Measurements from ENCODE around the gene WWOX. TPM values are rescaled to one million over a fixed set of nuclear protein-coding genes. Genes with fewer than 3 reads are reported as not detected.

The WWOX gene
- total RNA-seq, 1 experiment from 2014 or later = 28.3 TPM

GRCh38 chr16:78851266-78851665, 751.8 kb downstream of the WWOX start:
- TF ChIP-seq EZH2 (IDR thresholded peaks at IDR 0.05; ENCODE audit: low read length, unreplicated experiment) (no peak), EZH2phosphoT487 (IDR thresholded peaks at IDR 0.05; ENCODE audit: borderline replicate concordance, low read length) (no peak), CTCF (conservative IDR thresholded peaks at IDR 0.05; ENCODE audit: low read depth, low read length) (no peak)
- ATAC-seq (no peak), DNase-seq (no peak)
- no peak overlapping the region for H3K9ac ChIP-seq (ENCODE audit: low read length)
- ChIA-PET POLR2A (ENCODE audit: unreplicated experiment) (interaction anchor here (0.6 kb wide), 1 partner anchor 51 kb away, joined by 5 read pairs; no protein-coding TSS in a partner anchor), CTCF (no interaction called here)
- H3K79me2 ChIP-seq (ENCODE audit: low read length) = no peaks in the 10 kb centered on the region
- no peaks in the 10 kb centered on the region for H3K9me3 ChIP-seq (ENCODE audit: low read length)
- H3K36me3 ChIP-seq (ENCODE audit: low read depth, low read length) = no peaks in the 10 kb centered on the region
- no peaks in the 10 kb centered on the region for H3F3A ChIP-seq (ENCODE audit: low read length, unreplicated experiment)
- intact Hi-C loops (cut with micrococcal nuclease) = no loop called here
- H3K4me3 ChIP-seq (ENCODE audit: low read length) = no peak overlapping the region
- no peak overlapping the region for H2AFZ ChIP-seq (ENCODE audit: low read length)
- no TSS peak for BruUV-seq (replicated peaks)
- H3K4me1 ChIP-seq (ENCODE audit: insufficient read depth, low read length) = no peaks in the 10 kb centered on the region
- no peaks in the 10 kb centered on the region for H3K9me2 ChIP-seq (replicated peaks; ENCODE audit: low read length)
- no peak overlapping the region for H3K4me2 ChIP-seq (ENCODE audit: low read length)
- H4K20me1 ChIP-seq (ENCODE audit: low read length) = no peaks in the 10 kb centered on the region
- no peaks in the 10 kb centered on the region for H3K27me3 ChIP-seq (ENCODE audit: low read length)
- H3K27ac ChIP-seq (ENCODE audit: low read length) = no peak overlapping the region

GRCh38 chr16:78852081-78852635, 752.7 kb downstream of the WWOX start:
- no peaks in the 10 kb centered on the region for H4K20me1 ChIP-seq (ENCODE audit: low read length)
- intact Hi-C loops (cut with micrococcal nuclease) = no loop called here
- no peaks in the 10 kb centered on the region for H3K36me3 ChIP-seq (ENCODE audit: low read depth, low read length)
- no peak overlapping the region for H3K4me2 ChIP-seq (ENCODE audit: low read length)
- H3K27me3 ChIP-seq (ENCODE audit: low read length) = no peaks in the 10 kb centered on the region
- ATAC-seq (no peak), DNase-seq (no peak)
- ChIA-PET CTCF (no interaction called here), POLR2A (ENCODE audit: unreplicated experiment) (no interaction called here)
- TF ChIP-seq EZH2 (IDR thresholded peaks at IDR 0.05; ENCODE audit: low read length, unreplicated experiment) (no peak), CTCF (conservative IDR thresholded peaks at IDR 0.05; ENCODE audit: low read depth, low read length) (no peak), EZH2phosphoT487 (IDR thresholded peaks at IDR 0.05; ENCODE audit: borderline replicate concordance, low read length) (no peak)
- no peaks in the 10 kb centered on the region for H3F3A ChIP-seq (ENCODE audit: low read length, unreplicated experiment)
- H3K9me2 ChIP-seq (replicated peaks; ENCODE audit: low read length) = no peaks in the 10 kb centered on the region
- no peaks in the 10 kb centered on the region for H3K4me1 ChIP-seq (ENCODE audit: insufficient read depth, low read length)
- no peaks in the 10 kb centered on the region for H3K79me2 ChIP-seq (ENCODE audit: low read length)
- no peaks in the 10 kb centered on the region for H3K9me3 ChIP-seq (ENCODE audit: low read length)
- BruUV-seq (replicated peaks) = no TSS peak
- H3K9ac ChIP-seq (ENCODE audit: low read length) = no peak overlapping the region
- no peak overlapping the region for H3K27ac ChIP-seq (ENCODE audit: low read length)
- no peak overlapping the region for H3K4me3 ChIP-seq (ENCODE audit: low read length)
- H2AFZ ChIP-seq (ENCODE audit: low read length) = no peak overlapping the region

- no peak overlapping the region for H3K4me2 ChIP-seq (ENCODE audit: low read length)
- no peaks in the 10 kb centered on the region for H3F3A ChIP-seq (ENCODE audit: low read length, unreplicated experiment)
- no peaks in the 10 kb centered on the region for H3K36me3 ChIP-seq (ENCODE audit: low read depth, low read length)
- H2AFZ ChIP-seq (ENCODE audit: low read length) = no peak overlapping the region
- DNase-seq (no peak), ATAC-seq (no peak)
- H3K9me2 ChIP-seq (replicated peaks; ENCODE audit: low read length) = no peaks in the 10 kb centered on the region
- H3K27ac ChIP-seq (ENCODE audit: low read length) = no peak overlapping the region
- ChIA-PET POLR2A (ENCODE audit: unreplicated experiment) (no interaction called here), CTCF (no interaction called here)
- H3K79me2 ChIP-seq (ENCODE audit: low read length) = no peaks in the 10 kb centered on the region
- BruUV-seq (replicated peaks) = no TSS peak
- no peaks in the 10 kb centered on the region for H3K4me1 ChIP-seq (ENCODE audit: insufficient read depth, low read length)
- H3K9me3 ChIP-seq (ENCODE audit: low read length) = no peaks in the 10 kb centered on the region
- H3K27me3 ChIP-seq (ENCODE audit: low read length) = no peaks in the 10 kb centered on the region
- no peaks in the 10 kb centered on the region for H4K20me1 ChIP-seq (ENCODE audit: low read length)
- TF ChIP-seq CTCF (conservative IDR thresholded peaks at IDR 0.05; ENCODE audit: low read depth, low read length) (no peak), EZH2 (IDR thresholded peaks at IDR 0.05; ENCODE audit: low read length, unreplicated experiment) (no peak), EZH2phosphoT487 (IDR thresholded peaks at IDR 0.05; ENCODE audit: borderline replicate concordance, low read length) (no peak)
- H3K9ac ChIP-seq (ENCODE audit: low read length) = no peak overlapping the region
- no peak overlapping the region for H3K4me3 ChIP-seq (ENCODE audit: low read length)
- intact Hi-C loops (cut with micrococcal nuclease) = no loop called here
These were observed 762.6 kb downstream of the WWOX start for GRCh38 chr16:78862022-78862421.
